ENCODE data around the gene TNRC18.
A peak's percentile ranks its signal among the peaks of the same experiment; 100 is the strongest.
"Not testable (repeated sequence)": the region's sequence is repeated elsewhere in the genome, so short reads cannot be mapped to it uniquely, and the experiment has no call there.

TNRC18 gene

DNA sequence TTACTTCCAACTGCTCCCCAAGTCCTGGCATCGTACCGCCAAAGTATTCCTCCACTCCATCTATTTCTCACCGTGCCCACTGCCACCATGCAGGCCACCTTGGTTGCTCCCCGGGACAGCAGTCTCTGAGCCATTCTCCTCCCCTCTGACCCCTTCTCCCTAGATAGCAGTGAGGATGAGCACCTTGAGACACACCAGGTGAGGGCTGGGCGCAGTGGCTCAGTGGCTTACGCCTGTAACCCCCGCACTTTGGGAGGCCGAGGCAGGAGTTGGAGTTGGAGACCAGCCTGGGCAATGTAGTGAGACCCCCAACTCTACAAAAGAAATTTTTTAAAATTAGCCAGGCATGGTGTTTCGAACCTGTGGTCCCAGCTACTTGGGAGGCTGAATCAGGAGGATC, 136.7 kb downstream of the TNRC18 start:
- DNase-seq (ENCODE audit: low read depth), result no peak
- TF ChIP-seq, protein P1, sequence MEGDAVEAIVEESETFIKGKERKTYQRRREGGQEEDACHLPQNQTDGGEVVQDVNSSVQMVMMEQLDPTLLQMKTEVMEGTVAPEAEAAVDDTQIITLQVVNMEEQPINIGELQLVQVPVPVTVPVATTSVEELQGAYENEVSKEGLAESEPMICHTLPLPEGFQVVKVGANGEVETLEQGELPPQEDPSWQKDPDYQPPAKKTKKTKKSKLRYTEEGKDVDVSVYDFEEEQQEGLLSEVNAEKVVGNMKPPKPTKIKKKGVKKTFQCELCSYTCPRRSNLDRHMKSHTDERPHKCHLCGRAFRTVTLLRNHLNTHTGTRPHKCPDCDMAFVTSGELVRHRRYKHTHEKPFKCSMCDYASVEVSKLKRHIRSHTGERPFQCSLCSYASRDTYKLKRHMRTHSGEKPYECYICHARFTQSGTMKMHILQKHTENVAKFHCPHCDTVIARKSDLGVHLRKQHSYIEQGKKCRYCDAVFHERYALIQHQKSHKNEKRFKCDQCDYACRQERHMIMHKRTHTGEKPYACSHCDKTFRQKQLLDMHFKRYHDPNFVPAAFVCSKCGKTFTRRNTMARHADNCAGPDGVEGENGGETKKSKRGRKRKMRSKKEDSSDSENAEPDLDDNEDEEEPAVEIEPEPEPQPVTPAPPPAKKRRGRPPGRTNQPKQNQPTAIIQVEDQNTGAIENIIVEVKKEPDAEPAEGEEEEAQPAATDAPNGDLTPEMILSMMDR (conservative IDR thresholded peaks at IDR 0.05; ENCODE audit: low read depth, low read length), result no peak
- no peak overlapping the region for H3K4me3 ChIP-seq (ENCODE audit: low read depth, low read length)

DNA sequence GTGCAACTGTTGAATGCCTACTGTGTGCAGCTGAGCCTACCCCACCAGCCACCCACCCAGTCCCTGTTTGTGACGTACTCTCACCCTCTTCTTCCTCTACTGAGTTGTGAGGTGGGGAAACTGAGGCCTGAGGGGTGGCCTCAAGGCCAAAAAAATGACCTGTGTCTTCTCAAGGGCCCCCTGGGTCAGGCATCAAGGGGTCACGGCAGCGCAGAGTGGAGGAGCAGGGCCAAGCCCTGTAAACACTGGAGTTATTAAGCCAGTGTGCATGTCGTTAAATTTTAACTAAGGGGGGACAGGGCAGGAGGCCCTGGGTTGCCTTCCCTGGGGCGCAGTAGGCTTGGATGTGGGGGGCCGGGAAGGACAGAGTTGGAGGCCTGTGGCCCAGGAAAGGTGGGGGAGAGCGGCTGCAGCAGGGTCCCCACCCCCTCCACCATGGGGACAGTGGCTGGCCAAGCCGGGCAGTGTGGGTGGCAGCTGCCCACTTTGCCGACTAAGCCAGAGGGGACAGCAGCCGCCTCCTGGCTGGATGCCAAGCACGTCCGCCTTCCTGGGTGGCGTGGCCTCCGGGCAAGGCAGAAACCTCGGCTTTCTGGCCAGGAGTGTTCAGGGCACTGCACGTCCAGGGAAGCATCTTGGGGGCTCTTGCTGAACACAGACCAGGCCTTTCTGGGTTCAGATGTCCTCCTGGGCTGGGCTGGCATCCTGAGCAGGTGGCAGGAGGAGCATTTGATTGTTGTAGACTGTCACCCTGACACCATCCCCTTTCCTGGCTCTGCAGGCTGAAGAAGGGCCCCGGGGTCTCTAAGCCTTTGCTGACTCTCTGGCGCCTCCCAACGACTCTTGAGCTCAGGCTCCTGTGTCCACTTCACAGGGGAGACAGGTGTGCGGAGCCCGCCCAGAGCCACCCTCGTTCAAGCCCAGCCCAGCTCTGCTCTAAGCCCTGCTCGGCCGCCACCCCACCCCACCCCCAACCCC, 139.0 kb downstream of the TNRC18 start:
- DNase-seq (ENCODE audit: low read depth), result peak; percentile 36
- TF ChIP-seq, protein P1 (conservative IDR thresholded peaks at IDR 0.05; ENCODE audit: low read depth, low read length), result peak; percentile 57
- no peak overlapping the region for H3K4me3 ChIP-seq (ENCODE audit: low read depth, low read length)

DNA sequence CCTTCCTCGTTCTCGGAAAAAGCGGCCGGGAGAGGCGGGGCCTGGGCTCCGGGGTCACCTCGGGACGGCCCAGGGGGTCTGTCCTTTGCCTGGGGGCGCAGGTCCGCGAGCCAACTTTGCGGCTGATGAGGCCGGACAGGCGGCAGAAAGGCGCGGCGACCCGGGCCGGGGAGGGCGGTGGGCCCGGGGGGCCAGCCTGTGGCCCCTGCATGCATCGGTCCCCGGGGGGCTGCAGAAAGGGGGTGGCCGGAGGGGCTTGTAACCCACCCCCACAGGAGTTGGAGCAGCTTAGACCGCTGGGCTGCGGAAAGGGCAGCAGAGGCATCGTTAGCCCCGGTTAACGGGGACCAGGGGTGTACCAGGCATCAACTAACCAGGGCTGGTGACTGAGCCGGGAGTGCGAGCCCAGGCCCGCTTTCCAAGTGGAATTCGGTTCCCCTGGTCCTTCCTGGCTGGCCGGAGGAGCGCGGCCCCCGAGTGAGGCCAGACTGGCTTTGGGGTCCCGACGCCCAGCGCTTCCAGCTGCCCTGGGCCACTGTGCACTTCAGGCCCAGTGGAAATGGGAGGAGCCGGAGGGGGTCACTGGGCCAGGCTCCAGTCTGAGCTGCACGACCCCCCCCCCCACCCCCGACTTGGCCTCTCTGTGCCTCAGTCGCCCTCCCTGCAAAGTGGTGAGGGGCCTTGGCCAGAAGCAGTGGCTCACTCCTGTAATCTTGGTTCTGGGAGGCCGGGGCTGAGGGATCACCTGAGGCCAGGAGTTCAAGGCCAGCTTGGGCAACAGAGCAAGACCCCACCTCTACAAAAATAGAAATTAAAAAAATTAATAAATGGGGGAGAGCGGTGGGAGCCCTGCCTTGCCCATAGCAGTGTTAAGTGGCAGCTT, 140.0 kb downstream of the TNRC18 start:
- TF ChIP-seq, protein P1 (conservative IDR thresholded peaks at IDR 0.05; ENCODE audit: low read depth, low read length), result no peak
- peak; percentile 5 for DNase-seq (ENCODE audit: low read depth)
- no peak overlapping the region for H3K4me3 ChIP-seq (ENCODE audit: low read depth, low read length)

DNA sequence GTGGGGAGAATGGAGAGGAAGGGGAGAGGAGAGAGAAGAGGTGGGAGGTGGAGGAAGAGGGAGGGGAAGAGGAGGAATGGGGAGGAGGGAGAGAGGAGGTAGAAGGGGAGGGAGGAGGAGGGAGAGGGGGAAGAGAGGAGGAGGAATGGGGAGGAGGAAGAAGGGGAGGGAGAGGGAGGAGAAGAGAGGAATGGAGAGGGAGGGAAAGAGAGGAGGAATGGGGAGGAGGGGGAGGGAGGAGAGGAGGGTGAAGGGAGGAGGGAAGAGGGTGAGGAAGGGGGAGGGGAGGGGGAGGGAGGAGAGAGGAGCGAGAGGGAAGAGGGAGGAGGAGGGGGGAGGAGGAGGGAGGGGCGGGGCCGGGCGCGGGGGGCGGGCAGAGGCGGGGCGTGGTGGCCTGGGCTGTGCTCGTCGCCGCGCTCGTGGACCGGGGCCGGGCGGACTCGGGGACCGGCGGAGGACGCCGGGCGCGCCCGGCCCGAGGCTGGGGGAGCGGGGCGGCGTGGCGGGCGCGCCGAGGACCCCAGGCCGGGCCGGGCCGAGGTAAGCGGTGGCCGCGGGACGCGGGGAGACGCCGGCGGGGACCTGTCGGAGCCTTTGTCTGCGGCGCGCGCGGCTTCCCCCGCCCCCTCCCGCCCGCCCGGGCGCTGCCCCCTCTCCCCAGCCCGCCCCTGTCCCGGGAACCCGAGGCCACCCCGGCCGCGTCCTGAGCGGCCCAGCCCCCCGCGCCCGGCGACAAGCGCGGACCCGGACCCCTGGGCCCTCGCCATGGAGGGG, 140.9 kb downstream of the TNRC18 start, which contains the start of gene SLC29A4:
Gene SLC29A4, plus strand, starts transcription at position 401 of the 774 bp plus-strand sequence. CDS start 4,874 bp downstream, outside the sequence.
- peak within 1 kb of the TSS; percentile 24 for H3K4me3 ChIP-seq (ENCODE audit: low read depth, low read length)
- TF ChIP-seq, protein P1 (conservative IDR thresholded peaks at IDR 0.05; ENCODE audit: low read depth, low read length), result no peak
- peak; percentile 2 for DNase-seq (ENCODE audit: low read depth)

DNA sequence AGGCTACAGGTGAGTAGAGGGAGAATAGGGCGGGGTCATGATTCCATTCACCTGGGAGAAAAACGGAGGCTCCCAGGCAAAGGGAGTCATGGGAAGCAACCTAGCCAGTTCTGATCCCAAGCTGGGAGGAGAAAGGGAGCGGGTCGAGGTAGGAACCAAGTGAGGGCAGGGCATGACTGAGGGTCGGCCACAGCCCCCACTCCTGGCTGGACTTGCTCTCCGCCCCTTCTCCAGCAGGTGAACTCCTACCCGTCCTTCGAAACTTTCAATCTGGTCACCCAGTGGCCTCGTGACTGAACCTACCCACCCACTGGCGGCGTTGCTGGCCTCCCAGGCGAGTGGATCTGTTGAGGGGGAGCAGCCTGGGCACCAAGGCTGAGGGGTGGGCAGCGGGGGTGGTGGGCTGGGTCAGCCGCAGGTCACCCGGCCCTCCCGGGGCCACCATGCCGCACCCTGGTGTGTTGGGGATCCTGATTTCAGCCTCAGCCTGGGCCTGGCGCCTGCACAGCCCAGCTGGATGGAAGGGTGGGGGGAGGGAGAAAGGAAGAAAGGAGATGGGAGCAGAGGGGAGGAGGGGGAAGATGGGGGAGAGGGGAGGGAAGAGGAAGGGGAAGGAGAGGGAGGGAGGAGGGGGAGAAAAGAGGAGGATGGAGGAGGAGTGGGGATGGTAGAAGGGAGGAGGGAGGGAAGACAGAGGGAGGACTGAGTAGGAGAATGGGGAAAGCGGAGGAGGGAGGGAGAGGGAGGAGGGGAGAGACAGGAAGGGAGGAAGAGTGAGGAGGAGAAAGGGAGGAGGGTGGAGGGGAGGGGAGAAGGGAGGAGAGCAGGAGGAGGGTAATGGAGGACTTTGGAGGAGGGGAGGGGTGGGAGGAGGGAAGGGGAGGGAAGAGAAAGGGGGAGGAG, 141.8 kb downstream of the TNRC18 start:
- not testable (repeated sequence) for H3K4me3 ChIP-seq (ENCODE audit: low read depth, low read length); DNase-seq (ENCODE audit: low read depth)

DNA sequence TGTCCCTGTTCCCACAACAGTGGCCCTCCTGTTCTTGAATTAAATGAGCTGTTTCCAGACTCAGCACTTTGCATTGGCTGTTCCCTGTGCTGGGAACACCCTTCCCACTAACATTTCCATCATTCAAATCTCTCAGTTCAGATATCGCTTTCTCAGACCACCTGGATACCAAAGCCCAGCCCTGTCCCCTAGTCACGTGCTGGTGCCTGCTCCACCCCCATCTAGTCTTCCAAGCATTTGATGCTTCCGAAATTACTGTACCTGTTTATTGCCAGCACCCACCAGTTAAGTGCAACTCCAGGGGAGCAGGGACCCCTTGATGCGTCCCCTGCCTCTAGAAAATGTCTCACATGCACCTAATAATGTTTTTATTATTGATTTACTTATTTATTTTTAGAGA, 143.9 kb downstream of the TNRC18 start:
- no peak overlapping the region for H3K4me3 ChIP-seq (ENCODE audit: low read depth, low read length)
- DNase-seq (ENCODE audit: low read depth), result no peak
- TF ChIP-seq, protein P1 (conservative IDR thresholded peaks at IDR 0.05; ENCODE audit: low read depth, low read length), result no peak
